EL (cell line): ENCODE results near the gene C12orf42.

Experiments
- DNase-seq: peaks from one replicate; pipeline ENCODE4 v3.0.0-alpha.2; 2016

C12orf42 gene

GRCh38 chr12:103330672-103331071 is 165.1 kb downstream of the C12orf42 start:
- DNase-seq, result no peak

GRCh38 chr12:103327676-103328075 is 168.1 kb downstream of the C12orf42 start:
- DNase-seq, result no peak

- peak; percentile 13 for DNase-seq
These were observed 169.6 kb downstream of the C12orf42 start for GRCh38 chr12:103326190-103326589.

GRCh38 chr12:103318566-103318965 is 177.2 kb downstream of the C12orf42 start:
- DNase-seq, result no peak

- DNase-seq, result no peak
These were observed 178.5 kb downstream of the C12orf42 start for GRCh38 chr12:103317220-103317619.

GRCh38 chr12:103314786-103315185 is 181.0 kb downstream of the C12orf42 start:
- DNase-seq, result no peak

GRCh38 chr12:103313894-103314293 is 181.9 kb downstream of the C12orf42 start:
- DNase-seq, result no peak

GRCh38 chr12:103312742-103313354 is 182.9 kb downstream of the C12orf42 start:
- DNase-seq, result no peak

- no peak for DNase-seq
These were observed 185.1 kb downstream of the C12orf42 start for GRCh38 chr12:103310546-103311270.

GRCh38 chr12:103308396-103308795 is 187.4 kb downstream of the C12orf42 start:
- no peak for DNase-seq

GRCh38 chr12:103303484-103303883 is 192.3 kb downstream of the C12orf42 start:
- DNase-seq, result no peak

- DNase-seq, result no peak
These were observed 193.9 kb downstream of the C12orf42 start for GRCh38 chr12:103301642-103302591.

GRCh38 chr12:103288016-103288415 is 207.8 kb downstream of the C12orf42 start:
- DNase-seq, result no peak

GRCh38 chr12:103282124-103282523 is 213.6 kb downstream of the C12orf42 start:
- DNase-seq, result no peak

- no peak for DNase-seq
These were observed 216.3 kb downstream of the C12orf42 start for GRCh38 chr12:103279444-103279843.

GRCh38 chr12:103278329-103278728 is 217.4 kb downstream of the C12orf42 start:
- DNase-seq, result no peak

GRCh38 chr12:103273645-103274044 is 222.1 kb downstream of the C12orf42 start:
- no peak for DNase-seq

- DNase-seq, result peak; percentile 3
These were observed 222.8 kb downstream of the C12orf42 start for GRCh38 chr12:103272949-103273348.

GRCh38 chr12:103269946-103270345 is 225.8 kb downstream of the C12orf42 start:
- peak; percentile 65 for DNase-seq

- DNase-seq, result no peak
These were observed 226.8 kb downstream of the C12orf42 start for GRCh38 chr12:103268831-103269514.

- DNase-seq, result no peak
These were observed 238.0 kb downstream of the C12orf42 start for GRCh38 chr12:103257763-103258162.
